OCI-LY7 (cell line): Measurements from ENCODE around the gene KLK12. TPM values are rescaled to one million over a fixed set of nuclear protein-coding genes. Genes with fewer than 3 reads are reported as not detected.
A peak's percentile ranks its signal among the peaks of the same experiment; 100 is the strongest.

Experiments used
- BruUV-seq: library from RNA; stranded (reverse); fragments of 400-500 nt; replicated peaks from 2 replicates; lab custom pipeline; 2021; lab: Mats Ljungman, UMichigan
- CTCF ChIA-PET: fragments of 300-600 bp; sonication (Branson Sonifier 250); formaldehyde crosslinking; loops from one replicate; lab custom pipeline; 2022; ENCODE audit warnings: antibody characterized with exemption; ENCODE audit not compliant: unreplicated experiment; lab: Charles Lee
- POLR2A ChIA-PET: fragments of 300-600 bp; sonication (Branson Sonifier 250); formaldehyde crosslinking; loops from one replicate; lab custom pipeline; 2022; ENCODE audit warnings: antibody characterized with exemption; lab: Charles Lee
- DNase-seq: peaks from one replicate; pipeline ENCODE4 v3.0.0-alpha.2; 2015; ENCODE audit warnings: low spot score
- H2AFZ ChIP-seq: fragments of 200-600 bp; sonication (generic), shearing (Covaris generic); 2 replicates; pipeline ENCODE4 v1.6.1; 2014; ENCODE audit warnings: mild to moderate bottlenecking, antibody characterized with exemption, low read length, moderate library complexity
- H3K27ac ChIP-seq: fragments of 200-600 bp; sonication (generic); 2 replicates; pipeline ENCODE4 v1.5.1; 2014; ENCODE audit warnings: mixed run types, low read depth, mild to moderate bottlenecking, moderate library complexity, low read length, inconsistent platforms; ENCODE audit not compliant: poor library complexity, severe bottlenecking
- H3K36me3 ChIP-seq: fragments of 200-600 bp; sonication (generic); 2 replicates; pipeline ENCODE4 v1.6.1; 2014; ENCODE audit warnings: mild to moderate bottlenecking, antibody characterized with exemption, low read length, moderate library complexity, mixed read lengths; ENCODE audit not compliant: insufficient read depth
- H3K4me1 ChIP-seq: fragments of 200-600 bp; sonication (generic); 2 replicates; pipeline ENCODE4 v1.5.1; 2014; ENCODE audit warnings: mild to moderate bottlenecking, low read length; ENCODE audit not compliant: insufficient read depth, poor library complexity, severe bottlenecking
- H3K4me2 ChIP-seq: fragments of 200-600 bp; sonication (generic); 2 replicates; pipeline ENCODE4 v1.6.1; 2014; ENCODE audit warnings: mild to moderate bottlenecking, low read length
- H3K4me3 ChIP-seq: fragments of 200-600 bp; sonication (generic); 2 replicates; pipeline ENCODE4 v1.5.1; 2014; ENCODE audit warnings: mild to moderate bottlenecking, low read depth, low read length; ENCODE audit not compliant: poor library complexity, severe bottlenecking
- H3K79me2 ChIP-seq: fragments of 200-600 bp; sonication (generic); 2 replicates; pipeline ENCODE4 v1.6.1; 2016; ENCODE audit warnings: low read depth, mild to moderate bottlenecking, low read length, moderate library complexity, mixed read lengths; ENCODE audit not compliant: insufficient read depth
- H3K9me2 ChIP-seq: fragments of 200-600 bp; sonication (generic); 2 replicates; pipeline ENCODE4 v1.6.1; 2016; ENCODE audit warnings: mild to moderate bottlenecking, low read length, mixed read lengths; ENCODE audit not compliant: insufficient read depth
- H3K9me3 ChIP-seq: fragments of 200-600 bp; sonication (generic); 2 replicates; pipeline ENCODE4 v1.6.1; 2014; ENCODE audit warnings: mild to moderate bottlenecking, mixed run types, low read length, mixed read lengths
- H4K20me1 ChIP-seq: fragments of 200-600 bp; sonication (generic); 2 replicates; pipeline ENCODE4 v1.6.1; 2014; ENCODE audit warnings: mild to moderate bottlenecking, antibody characterized with exemption, low read length, moderate library complexity, mixed read lengths; ENCODE audit not compliant: insufficient read depth
- EZH2phosphoT487 ChIP-seq: fragments of 200-600 bp; sonication (generic); IDR thresholded peaks from 2 replicates; pipeline ENCODE4 v1.6.1; 2018; ENCODE audit warnings: low read depth, borderline replicate concordance, mild to moderate bottlenecking, mixed run types, antibody characterized with exemption, low read length, moderate library complexity, mixed read lengths
- intact Hi-C: fragments of 100-400 bp; cut with micrococcal nuclease; formaldehyde crosslinking; loops from one replicate; pipeline ENCODE4 v1.10.0; 2022; ENCODE audit not compliant: unreplicated experiment
- total RNA-seq, 2 experiments: library from RNA; depleted of rRNA in 1 of 2; stranded (reverse); fragments of >200 nt in 1 of 2; shearing (Covaris generic) in 1 of 2; gene quantifications; 2 replicates each; pipeline ENCODE4 v1.2.3, GENCODE V29; 2014 to 2022
- TF ChIP-seq, protein P1 (sequence below): fragments of 200-600 bp; sonication (generic); conservative IDR thresholded peaks from 2 replicates; pipeline ENCODE4 v1.5.1; 2014; ENCODE audit warnings: mild to moderate bottlenecking, antibody characterized with exemption, low read length, moderate library complexity, mixed read lengths

Gene KLK12
- total RNA-seq, 2 experiments from 2014 or later, result not detected

DNA sequence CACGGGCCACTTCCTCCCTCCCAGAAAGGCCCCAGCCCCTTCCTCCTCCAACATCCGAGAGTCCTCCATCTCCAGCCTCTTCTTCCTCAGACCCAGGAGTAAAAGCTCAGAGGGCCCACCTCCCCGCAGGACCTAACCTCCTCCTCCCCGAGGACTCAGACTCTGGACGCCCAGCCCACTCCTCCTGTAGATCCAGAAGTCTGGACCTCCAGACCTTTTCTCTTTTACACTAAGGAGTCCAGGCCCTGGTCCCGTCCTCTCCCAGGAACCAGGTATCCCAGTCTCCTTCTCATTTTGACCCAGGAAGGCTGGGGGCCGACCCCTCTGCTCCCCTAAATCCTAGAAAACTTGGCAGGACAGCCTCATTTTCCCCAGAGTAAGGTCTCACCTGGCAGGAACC lies 31.5 kb downstream of the KLK12 start:
- H3K4me1 ChIP-seq, result no peaks in the 10 kb centered on the region
- H3K27ac ChIP-seq, result no peak overlapping the region
- no peaks in the 10 kb centered on the region for H4K20me1 ChIP-seq
- no peak overlapping the region for H3K4me3 ChIP-seq
- DNase-seq, result no peak
- ChIA-PET CTCF (no interaction called here), POLR2A (no interaction called here)
- TF ChIP-seq, protein P1, sequence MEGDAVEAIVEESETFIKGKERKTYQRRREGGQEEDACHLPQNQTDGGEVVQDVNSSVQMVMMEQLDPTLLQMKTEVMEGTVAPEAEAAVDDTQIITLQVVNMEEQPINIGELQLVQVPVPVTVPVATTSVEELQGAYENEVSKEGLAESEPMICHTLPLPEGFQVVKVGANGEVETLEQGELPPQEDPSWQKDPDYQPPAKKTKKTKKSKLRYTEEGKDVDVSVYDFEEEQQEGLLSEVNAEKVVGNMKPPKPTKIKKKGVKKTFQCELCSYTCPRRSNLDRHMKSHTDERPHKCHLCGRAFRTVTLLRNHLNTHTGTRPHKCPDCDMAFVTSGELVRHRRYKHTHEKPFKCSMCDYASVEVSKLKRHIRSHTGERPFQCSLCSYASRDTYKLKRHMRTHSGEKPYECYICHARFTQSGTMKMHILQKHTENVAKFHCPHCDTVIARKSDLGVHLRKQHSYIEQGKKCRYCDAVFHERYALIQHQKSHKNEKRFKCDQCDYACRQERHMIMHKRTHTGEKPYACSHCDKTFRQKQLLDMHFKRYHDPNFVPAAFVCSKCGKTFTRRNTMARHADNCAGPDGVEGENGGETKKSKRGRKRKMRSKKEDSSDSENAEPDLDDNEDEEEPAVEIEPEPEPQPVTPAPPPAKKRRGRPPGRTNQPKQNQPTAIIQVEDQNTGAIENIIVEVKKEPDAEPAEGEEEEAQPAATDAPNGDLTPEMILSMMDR, result no peak
- TF ChIP-seq EZH2phosphoT487, result no peak
- H3K36me3 ChIP-seq, result no peaks in the 10 kb centered on the region
- no peak overlapping the region for H2AFZ ChIP-seq
- H3K4me2 ChIP-seq, result no peak overlapping the region
- no peaks in the 10 kb centered on the region for H3K79me2 ChIP-seq
- no TSS peak for BruUV-seq
- H3K9me2 ChIP-seq, result no peaks in the 10 kb centered on the region
- intact Hi-C loops, result no loop called here
- H3K9me3 ChIP-seq, result no peaks in the 10 kb centered on the region

DNA sequence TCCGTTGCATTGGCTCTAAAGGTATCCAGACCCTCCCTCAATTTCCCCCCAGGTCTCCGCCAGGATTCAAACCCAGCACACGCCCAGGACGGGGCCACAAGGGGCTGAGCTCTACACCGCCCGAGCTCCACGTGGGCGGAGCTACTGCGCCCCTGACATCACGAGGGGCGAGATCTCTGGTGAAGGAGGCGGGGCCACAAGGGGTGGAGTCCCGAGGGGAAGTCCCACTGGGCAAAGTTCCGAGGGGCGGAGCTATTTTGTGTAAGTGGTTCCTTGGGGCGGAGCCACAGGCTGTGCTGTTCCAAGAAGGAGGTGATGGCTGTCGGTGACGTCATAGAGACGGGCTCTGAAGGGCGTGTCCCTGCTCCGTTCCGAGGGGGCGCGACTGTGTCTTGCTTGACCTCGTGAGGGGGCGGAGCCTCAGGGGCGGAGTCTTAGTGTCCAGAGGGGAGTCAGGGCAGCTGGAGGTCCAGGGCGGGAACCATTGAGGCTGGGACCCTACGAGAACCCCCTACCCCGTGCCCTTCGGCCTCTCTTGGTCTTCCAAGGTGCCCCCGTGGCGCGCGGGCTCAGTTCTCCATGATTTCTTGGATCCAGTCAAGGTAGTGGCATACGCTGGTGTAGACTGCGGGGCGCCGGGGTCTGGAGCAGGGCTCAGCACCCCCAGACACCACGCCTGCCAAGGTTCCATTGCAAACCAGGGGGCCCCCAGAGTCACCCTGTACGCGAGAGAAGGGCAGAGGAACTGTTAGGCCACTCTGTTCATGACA lies 32.1 kb downstream of the KLK12 start:
- Histone ChIP-seq H3K79me2 (no peaks in the 10 kb centered on the region), H3K4me1 (no peaks in the 10 kb centered on the region), H3K9me2 (no peaks in the 10 kb centered on the region), H3K4me2 (no peak overlapping the region), H3K9me3 (no peaks in the 10 kb centered on the region), H3K4me3 (no peak overlapping the region), H3K36me3 (no peaks in the 10 kb centered on the region), H4K20me1 (no peaks in the 10 kb centered on the region), H2AFZ (no peak overlapping the region), H3K27ac (no peak overlapping the region)
- intact Hi-C loops, result no loop called here
- DNase-seq, result peak; percentile 25
- ChIA-PET CTCF (no interaction called here), POLR2A (no interaction called here)
- BruUV-seq, result no TSS peak
- TF ChIP-seq, protein P1, result no peak
- no peak for TF ChIP-seq EZH2phosphoT487

DNA sequence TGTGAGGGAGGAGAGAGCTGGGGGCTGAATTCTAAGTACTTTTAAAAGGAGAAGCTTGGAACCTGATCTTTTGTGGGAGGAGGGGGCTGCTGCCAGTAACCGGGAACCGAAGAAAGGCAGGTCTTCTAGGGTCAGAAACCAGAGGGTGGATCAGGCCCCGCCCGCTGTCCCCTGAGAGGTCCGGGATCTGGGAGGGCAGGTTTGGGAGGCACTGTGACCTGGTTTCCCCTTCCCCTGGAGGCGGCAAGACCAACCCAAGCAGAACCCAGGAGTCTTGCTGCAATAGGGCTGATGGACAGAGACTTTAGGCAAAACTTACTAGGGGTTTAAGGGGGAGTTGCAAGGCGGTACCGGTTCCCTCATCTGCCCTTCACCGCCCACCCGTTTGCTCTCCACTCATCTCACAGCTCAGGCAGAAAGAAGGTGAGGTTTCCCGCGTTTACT lies 32.7 kb downstream of the KLK12 start:
- no peak overlapping the region for H3K4me2 ChIP-seq
- ChIA-PET CTCF (no interaction called here), POLR2A (no interaction called here)
- no peak overlapping the region for H3K27ac ChIP-seq
- DNase-seq, result no peak
- TF ChIP-seq, protein P1, result no peak
- no peak for TF ChIP-seq EZH2phosphoT487
- intact Hi-C loops, result no loop called here
- H3K4me3 ChIP-seq, result no peak overlapping the region
- H4K20me1 ChIP-seq, result no peaks in the 10 kb centered on the region
- no peaks in the 10 kb centered on the region for H3K9me3 ChIP-seq
- no peak overlapping the region for H2AFZ ChIP-seq
- no TSS peak for BruUV-seq
- H3K4me1 ChIP-seq, result no peaks in the 10 kb centered on the region
- H3K36me3 ChIP-seq, result no peaks in the 10 kb centered on the region
- H3K9me2 ChIP-seq, result no peaks in the 10 kb centered on the region
- H3K79me2 ChIP-seq, result no peaks in the 10 kb centered on the region
